GM12874 (cell line): Measurements from ENCODE around the gene KYNU.

Source experiments
- TF ChIP-seq, protein P1 (sequence below): IDR thresholded peaks from 2 replicates; pipeline ENCODE4 v1.5.1; 2011; ENCODE audit warnings: low read depth, mild to moderate bottlenecking, control low read depth, low read length, moderate library complexity; ENCODE audit not compliant: insufficient read depth

The KYNU gene

DNA sequence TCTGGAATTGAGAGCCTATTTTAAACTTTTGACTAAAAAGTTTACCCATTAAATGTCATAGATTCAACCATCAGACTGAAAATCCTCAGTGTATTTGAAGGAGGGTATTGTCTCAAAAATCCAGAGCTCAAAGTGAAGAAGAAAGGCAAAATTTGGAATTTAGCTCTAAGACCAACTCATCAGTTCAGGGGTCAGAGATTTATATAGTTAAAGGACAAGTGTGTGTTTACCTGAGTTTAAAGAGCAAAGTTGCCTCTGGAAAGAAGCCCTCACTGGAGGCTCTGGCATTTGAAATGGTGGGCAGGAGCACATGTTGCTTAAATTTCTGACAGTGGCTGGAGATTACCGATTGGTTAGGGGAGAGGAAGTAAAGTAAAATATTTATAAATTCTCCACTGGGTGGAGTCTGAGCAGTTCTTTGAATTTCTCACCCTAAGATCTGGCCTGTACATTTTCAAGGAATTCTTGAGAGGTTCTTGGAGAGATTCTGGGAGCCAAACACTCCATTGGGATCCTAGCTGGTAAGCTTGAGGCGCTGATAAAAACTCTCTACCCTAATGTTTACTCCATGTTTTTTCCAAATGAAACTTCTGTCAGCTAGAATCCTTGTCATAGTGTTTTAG lies at the start of gene KYNU:
Gene KYNU (plus strand): TSS at position 449 of the 623 bp plus-strand sequence. CDS start 7,704 bp downstream, outside the sequence.
- TF ChIP-seq, protein P1, sequence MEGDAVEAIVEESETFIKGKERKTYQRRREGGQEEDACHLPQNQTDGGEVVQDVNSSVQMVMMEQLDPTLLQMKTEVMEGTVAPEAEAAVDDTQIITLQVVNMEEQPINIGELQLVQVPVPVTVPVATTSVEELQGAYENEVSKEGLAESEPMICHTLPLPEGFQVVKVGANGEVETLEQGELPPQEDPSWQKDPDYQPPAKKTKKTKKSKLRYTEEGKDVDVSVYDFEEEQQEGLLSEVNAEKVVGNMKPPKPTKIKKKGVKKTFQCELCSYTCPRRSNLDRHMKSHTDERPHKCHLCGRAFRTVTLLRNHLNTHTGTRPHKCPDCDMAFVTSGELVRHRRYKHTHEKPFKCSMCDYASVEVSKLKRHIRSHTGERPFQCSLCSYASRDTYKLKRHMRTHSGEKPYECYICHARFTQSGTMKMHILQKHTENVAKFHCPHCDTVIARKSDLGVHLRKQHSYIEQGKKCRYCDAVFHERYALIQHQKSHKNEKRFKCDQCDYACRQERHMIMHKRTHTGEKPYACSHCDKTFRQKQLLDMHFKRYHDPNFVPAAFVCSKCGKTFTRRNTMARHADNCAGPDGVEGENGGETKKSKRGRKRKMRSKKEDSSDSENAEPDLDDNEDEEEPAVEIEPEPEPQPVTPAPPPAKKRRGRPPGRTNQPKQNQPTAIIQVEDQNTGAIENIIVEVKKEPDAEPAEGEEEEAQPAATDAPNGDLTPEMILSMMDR: no peak

DNA sequence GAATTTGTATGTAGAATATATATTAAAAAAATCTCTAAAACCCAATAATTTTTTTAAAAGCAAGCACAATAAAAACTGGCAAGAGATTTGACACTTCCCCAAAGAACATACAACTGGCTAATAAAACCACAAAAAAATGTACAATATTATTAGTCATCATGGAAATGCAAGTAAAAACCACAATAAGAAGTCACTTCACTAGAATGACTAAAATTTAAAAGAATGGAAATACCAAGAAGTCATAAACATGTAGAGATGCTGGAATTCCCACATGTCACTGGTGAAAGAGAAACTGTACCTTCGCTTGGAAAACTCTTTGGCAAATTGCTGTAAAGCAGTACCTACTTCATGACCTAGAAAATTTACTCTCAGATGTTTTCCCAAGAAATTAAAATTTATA lies 43.4 kb upstream of the KYNU start:
- TF ChIP-seq, protein P1: no peak

DNA sequence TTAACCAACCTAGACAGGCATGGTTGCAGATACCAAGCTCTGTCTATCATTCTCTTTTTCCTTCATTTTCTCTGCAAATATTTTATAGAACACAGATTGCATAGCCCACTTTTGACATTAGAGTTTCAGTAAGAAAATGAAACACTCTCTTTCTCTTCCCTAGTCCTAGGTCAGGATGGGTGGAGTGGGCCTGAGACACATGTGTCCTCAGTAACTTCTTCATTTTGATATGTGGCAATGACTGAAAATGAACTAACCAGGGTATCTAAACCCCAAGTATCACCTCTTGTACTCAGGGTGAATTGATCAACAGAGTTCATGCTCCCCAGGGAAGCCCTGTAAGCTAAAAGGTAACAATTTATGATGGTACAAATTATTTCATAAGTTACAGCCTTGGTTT lies 37.0 kb upstream of the KYNU start:
- TF ChIP-seq, protein P1: no peak

DNA sequence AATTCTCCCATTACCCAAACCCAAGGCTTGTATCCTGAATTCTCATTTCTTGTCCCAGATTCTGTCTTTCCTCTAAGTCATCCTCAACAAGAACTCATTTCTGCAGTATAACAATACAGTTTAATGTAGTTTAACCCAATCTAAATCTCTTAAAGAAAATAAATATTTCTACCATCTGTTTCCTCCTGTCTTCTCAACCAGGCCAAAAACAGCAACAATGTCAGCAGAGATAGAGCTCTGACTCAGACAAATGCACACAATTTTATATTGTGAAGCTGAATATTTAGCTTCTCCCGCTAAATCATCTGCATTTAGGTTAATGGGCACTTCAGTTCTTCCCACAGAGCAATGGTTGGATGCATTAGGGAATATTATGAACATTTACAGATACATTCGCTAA lies 35.7 kb upstream of the KYNU start:
- TF ChIP-seq, protein P1: no peak

DNA sequence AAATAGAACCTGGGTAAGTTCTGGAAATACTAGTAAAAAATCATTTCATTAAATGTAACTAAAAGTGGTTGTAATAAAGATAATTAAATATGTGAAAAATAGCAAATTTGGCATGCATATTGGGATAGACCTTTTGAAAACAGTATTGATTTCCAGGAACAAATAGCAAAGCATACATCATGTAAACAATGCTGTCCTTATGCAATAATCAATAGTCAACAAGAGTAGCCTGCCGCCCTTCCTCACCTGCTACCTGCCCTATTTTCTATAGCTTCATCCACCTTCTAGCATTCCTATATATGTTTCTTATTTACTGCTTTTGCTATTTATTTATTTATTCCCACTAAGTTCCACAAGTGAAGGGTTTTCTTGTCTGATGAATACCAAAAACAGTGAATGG lies 35.1 kb upstream of the KYNU start:
- TF ChIP-seq, protein P1: no peak

DNA sequence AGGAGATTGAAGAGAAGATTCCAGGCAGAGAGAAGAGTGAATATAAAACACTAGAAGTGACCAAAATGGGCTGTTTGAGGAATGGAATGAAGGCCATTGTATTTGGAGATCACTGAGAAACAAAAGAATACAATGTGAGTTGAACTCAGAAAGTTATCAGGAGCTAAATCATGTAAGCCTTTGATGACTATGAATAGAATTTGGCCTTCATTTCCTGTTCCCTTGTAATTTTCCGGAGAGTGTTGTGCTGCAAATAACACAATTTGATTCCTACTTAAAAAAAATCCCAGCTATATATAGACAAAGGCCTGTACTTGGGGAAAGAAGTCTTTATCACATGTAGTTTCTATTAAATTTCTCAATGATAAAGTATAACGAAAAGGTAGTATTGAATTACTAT lies 33.7 kb upstream of the KYNU start:
- TF ChIP-seq, protein P1: no peak

DNA sequence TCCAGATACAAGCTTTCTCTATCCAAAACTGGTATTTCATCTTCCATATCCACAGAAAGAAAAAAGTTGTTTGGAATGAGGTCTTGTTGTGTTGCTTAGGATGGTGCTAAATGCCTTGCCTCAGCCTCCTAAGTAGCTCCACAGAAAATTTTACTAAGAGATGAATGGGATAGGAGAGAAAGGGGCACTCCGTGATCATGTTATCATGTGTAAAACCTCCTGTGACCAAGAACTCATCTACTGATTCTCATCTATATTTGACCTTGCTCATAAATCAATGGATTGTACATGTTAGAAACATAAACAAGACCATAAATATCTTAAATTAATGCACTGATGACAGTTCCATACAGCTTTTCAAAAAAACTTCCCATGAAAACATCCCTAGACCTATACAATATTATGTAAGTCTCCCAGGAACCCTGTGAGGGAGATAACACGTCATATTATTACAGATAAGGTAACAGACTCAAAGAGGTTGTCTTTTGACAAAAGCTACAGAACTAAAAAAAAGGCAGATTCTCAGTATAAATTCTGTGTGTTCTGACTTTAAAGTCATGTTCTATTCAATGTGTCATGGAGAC lies 29.3 kb upstream of the KYNU start:
- TF ChIP-seq, protein P1: no peak
